ENCODE data around the gene TCFL5. TPM values are rescaled to one million over a fixed set of nuclear protein-coding genes. Genes with fewer than 3 reads are reported as not detected.

The TCFL5 gene
- polyA plus RNA-seq, 1 donor: 7.6 TPM

DNA sequence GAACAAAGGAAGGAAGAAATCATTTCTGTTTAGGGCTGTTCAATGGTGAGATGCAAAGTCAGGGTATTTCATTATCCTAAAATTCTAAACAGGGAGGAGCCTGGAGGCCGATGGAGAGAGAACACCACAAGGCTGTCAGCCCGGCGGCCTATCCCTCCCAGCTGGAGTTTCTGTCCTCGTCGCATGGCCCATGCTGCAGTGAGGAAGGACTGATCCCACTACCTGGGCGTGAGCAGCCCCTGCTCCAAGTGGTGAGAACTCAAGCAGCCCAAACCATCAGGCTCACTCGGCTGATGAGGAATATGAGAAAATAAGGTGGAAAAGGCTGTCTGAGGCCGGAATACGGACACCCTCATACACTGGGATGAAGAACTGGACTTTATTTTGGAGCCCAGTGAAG is 33.9 kb upstream of the TCFL5 start:
- DNase-seq (ENCODE audit: low read depth): no peak

- DNase-seq (ENCODE audit: low read depth): no peak
Observed at GRCh38 chr20:62894261-62894660, 32.6 kb upstream of the TCFL5 start.

DNA sequence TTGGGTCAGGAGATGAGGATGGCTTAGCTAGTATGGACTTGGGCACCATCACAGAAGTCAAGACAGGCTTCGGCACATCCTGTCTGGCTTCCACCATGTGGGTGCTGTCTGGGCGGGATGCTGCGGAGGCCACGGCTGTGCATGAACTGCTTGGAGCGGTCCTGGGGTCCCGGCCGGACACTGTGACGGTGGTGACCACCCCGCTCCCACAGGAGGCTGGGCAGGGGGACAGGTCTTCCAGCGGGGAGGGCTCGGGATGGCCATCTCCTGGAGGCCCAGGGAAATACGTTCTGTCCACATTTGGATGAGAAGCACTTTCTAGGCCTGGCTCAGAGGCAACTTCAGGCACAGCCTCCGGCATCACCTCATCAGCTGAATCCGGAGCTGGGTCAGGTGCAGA is 32.1 kb upstream of the TCFL5 start:
- no peak for DNase-seq (ENCODE audit: low read depth)

GRCh38 chr20:62892348-62893304 is 31.0 kb upstream of the TCFL5 start:
- no peak for DNase-seq (ENCODE audit: low read depth)

DNA sequence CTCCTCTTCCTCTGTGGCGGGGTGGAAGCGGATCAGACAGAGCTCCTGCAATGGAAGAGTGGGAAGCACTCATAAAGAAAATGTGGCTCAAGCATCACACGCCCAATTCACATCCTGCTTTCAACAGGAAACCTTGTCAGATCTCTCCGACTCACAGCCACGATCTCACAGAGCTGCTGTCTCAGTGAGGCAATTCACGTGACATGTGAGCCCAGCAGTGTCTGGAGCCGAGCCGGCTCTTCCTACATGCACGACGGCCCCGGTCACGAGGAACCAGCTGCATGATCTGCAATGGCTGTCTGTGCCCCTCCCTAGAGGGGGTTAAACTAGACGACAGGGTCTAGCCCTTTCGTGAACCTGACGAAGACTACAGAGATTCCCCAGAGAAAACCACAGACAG is 29.5 kb upstream of the TCFL5 start:
- DNase-seq (ENCODE audit: low read depth): no peak

DNA sequence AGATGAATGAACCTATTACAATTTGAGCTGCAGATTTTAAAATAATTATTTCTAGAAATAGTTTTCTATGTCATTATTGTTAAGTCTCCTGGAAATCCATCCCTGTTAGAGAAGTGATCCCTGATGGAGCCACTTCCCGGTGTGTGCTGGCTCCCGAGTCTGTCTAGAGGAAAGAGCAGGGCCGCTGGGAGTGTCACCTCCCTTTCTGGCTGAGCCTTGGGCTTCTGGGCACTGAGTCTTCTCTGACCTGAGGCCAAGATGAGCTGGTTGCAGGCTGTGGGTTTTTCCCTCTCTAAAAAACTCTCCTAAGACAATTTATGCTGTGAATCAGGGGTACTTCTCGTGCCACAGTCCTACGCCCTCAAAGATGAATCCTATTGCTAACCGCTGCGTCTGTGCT is 28.8 kb upstream of the TCFL5 start:
- no peak for DNase-seq (ENCODE audit: low read depth)

GRCh38 chr20:62889871-62890270 is 28.2 kb upstream of the TCFL5 start:
- no peak for DNase-seq (ENCODE audit: low read depth)

DNA sequence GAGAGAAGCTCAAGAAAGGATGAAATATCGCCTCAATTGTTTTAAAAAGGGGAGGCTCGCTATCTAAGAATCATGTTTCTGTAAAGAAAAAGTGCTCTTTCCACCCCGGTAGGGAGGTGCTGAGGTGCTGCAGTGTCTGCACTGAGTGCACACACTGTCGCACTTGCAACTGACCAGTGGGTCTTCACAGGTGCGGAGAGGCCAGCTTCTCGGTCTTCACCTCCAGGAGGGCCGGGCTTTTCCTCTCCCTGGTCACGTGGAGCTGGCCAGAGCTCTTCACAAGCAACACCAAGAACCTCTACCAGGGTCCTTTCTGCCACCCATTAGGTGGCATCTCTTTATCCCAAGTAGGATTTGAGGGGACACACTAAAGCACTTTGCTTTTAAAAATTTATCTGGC is 27.8 kb upstream of the TCFL5 start:
- DNase-seq (ENCODE audit: low read depth): no peak

- DNase-seq (ENCODE audit: low read depth): no peak
Observed at GRCh38 chr20:62888910-62889309, 27.3 kb upstream of the TCFL5 start.

DNA sequence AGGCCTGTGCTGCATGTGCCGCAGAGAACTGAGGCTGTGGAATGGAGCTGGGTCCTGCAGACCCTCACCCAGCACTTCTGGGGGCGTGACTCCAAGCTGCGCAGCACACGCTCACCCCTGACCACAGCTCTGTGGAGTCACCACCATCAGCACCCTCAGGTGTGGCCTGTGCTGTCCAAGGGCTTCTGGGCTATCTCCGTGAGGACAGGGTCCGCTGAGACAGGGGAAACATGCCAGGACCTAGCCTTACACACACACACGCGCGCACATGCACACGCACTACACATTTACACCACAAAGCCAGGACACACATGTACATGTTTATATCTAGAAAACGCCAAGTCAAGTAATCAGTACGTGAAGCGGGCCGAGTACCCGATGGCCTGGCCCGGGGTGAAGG is 26.8 kb upstream of the TCFL5 start:
- no peak for DNase-seq (ENCODE audit: low read depth)

DNA sequence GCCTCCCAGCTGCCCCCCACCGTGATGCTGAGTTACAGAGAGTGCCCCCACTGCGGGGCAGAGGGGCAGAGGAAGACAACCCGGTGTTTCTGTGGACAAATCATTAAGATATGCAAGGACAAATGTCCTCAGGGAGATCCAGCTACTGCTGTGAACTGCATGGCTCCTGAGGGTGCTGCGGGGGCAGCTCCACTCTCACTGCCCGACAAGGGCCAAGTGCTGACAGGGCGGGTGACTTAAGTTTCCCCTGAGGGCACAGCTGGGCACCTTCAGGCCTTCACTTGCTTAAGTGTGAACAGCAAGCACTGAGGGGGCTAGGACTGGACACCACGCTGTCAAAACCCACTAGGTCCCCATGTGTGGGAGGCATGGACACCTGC is 26.2 kb upstream of the TCFL5 start:
- no peak for DNase-seq (ENCODE audit: low read depth)

GRCh38 chr20:62887152-62887859 is 25.7 kb upstream of the TCFL5 start:
- DNase-seq (ENCODE audit: low read depth): no peak

DNA sequence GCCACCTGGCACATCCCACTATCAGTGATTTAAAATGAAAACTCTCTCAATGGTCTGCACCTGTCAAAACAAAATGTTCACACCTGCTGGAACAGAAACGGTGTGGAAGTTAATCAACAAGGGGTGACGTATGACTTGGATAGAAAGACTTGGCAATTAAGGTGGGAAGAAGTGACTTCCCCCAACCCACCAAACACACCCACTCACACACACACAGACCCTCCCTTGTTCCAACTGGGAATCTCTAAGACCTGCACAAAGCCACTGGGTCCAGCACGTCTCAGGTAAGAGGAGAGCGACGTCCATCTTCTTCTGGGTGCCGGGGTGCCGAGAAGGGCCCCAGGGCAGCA is 25.1 kb upstream of the TCFL5 start:
- DNase-seq (ENCODE audit: low read depth): no peak

GRCh38 chr20:62885896-62886708 is 24.5 kb upstream of the TCFL5 start:
- DNase-seq (ENCODE audit: low read depth): no peak

DNA sequence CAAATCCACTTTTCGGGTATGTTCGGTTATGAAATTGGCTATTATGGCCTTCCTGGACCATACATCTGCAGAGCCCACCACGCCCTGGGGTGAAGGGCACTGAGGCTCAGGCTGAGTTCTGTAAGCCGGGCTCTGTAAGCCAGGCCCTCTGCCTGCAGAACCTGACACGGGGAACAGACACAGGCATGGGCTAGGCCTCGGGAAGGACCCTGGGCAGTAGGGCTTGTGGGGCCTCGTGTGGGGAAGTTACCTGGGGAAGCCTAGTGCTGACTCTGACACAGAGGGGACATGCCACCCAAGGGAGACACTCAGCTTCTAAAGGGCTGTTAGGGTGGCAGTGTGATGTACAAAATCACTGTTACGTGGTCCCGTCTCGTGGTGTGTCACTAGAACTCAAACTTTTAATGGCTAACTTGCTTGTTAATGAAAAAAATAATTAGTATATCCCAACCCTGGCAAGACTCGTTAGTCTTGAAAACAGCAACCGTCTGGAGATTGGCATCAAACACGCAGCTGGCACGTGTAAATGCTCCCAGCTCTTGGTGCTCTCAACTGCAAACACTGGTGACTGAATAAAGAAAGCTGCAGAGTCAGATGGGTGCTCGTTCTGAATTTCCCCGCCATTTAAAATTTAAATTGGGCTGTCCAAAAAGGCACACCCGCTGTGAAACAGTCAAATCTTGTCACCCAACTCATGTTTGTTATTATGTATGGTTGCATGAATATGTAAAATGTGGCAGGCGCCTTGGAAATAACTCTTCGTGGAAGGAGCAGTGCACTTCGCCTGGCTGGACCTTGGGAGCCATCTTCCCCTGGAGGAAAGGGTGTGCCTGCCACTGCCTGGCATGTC is 23.6 kb upstream of the TCFL5 start:
- DNase-seq (ENCODE audit: low read depth): no peak

DNA sequence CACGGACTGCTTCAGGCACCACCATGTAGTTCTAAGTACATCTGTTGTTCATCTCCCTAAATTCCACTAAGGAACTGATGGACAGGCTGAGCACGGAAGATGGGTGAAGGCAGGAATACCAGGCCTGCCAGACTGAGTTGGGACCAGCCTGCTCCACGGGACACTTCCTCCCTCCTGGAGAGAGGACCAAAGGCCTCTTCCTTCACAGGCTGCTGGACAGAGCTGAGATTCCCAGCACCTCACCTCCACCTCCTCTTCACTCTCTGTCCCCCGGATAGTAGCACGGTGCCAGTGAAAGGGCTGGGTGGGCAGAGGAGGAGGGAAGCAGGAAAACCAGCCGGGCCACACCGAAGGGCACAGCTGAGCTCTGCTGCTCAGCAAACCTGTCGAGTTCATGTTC is 22.9 kb upstream of the TCFL5 start:
- no peak for DNase-seq (ENCODE audit: low read depth)

DNA sequence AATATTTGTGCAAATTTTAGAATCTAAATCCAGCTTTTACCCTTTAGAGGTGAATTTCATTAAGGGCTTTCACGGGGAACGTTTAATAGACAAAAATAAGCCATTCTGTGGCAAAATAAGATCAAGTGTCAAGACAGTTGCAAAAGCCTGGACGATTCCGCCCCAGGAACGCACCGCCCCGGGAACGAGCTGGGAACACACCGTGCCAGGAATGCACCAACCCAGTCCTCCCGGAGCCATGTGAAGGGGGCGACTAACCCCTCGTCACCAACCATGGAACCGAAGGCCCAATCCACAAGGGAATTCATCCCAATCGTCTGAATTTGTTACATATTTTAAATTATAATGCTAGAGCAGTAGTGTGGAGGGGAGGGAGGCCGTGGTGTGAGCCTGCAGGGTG is 20.8 kb upstream of the TCFL5 start:
- DNase-seq (ENCODE audit: low read depth): no peak

DNA sequence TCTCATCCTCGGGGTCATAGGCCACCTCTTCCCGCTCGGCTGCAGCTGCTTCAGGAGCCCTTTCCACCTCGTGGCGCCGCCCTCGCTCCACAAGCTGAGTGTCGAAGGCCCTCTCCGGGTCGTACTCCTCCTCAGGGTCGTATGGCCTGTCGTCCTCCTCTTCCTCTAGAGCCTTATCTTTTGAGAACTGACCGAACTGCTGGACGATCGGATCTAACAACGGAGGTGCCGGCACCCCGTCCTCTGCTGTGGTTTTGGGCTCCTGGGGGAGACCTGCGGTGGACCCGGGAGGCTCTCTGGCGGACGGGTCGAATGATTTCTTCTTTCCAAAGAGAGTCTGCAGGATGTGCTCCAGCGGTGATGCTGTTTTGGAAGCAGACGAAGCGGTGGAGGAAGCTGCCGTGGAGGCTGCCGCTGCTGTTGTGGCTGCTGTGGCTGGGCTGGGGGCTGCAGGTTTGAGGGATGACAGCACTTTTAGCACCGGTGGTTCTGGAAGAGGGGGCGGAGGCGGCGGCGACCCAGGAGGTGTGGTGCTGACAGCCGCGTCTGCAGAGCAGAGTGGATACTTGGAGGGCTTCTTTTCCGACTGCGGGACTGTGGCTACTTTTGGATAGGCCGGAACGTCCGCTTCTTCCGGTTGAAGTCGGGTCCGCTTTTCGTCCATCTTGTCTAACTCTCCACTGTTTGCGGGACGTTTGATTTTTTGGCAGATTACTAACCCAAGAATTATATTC is 20.2 kb upstream of the TCFL5 start:
- no peak for DNase-seq (ENCODE audit: low read depth)

DNA sequence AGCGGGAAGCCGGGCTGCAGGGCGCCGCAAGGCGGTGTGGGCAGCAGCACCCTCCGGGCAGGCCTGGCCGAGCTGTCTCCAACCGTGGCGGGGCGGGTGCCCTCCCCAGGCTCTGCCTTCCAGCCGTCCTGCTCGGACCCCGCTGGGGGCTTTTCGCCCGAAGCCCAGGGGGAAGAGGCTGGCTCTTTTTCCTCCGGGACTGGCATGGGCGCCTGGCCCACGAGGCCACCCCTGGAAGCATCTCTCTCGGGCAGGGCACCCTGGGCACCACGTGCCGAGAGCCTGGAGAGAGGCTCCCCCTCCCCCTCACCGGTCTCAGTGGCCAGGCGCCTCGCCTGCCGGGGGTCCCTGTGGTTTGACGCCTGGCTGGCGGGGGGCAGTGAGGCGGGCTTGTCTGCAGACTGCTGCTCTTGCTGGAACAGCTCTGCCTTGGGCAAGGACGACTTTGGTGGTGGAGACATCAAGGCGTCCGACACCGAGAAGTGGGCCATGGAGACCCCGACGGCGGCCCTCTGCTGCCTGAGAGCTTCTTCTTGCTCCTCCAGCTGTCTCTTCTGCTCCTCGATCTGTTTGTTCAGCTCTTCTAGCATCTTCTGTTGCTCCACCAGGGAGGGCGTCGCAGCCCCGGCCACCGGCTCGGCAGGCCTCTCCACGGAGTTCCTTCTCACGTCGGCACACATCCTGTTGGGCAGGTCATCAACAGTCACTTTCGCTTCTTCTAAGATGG is 19.5 kb upstream of the TCFL5 start:
- no peak for DNase-seq (ENCODE audit: low read depth)
